Measurements from ENCODE around the gene KCNJ15. TPM values are rescaled to one million over a fixed set of nuclear protein-coding genes. Genes with fewer than 3 reads are reported as not detected.

Gene KCNJ15
- total RNA-seq, 1 experiment from 2014 or later = 0.13 TPM

DNA sequence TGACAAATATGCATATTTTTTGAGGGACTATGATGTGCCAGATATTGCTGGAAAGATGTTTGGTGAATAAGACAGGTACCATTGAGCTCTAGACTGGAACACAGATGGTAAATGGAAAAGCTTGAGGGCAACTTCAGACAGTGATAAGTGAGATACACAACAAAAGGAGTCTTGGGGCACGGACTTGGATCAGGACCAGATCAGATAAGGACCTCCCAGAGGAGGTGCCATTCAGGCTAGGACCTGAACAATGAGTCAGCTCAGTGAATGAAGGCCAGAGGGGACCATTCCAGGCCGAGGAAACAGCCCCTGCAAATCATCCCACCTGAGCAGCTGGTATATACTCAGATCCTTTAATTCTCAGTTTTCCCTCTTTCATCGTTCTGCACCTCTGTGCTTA, 1.8 kb upstream of the KCNJ15 start:
- no peak overlapping the region for H3K27ac ChIP-seq (ENCODE audit: low read length)
- ChIA-PET CTCF (no interaction called here), POLR2A (no interaction called here)
- no peaks in the 10 kb centered on the region for H3K4me1 ChIP-seq (ENCODE audit: control insufficient read depth, insufficient read depth, low read length)
- H3K4me3 ChIP-seq (ENCODE audit: low read depth in 2 of 2, low read length in 2 of 2) = no peak overlapping the region
- no peaks in the 10 kb centered on the region for H3K36me3 ChIP-seq (ENCODE audit: control insufficient read depth, insufficient read depth, low read length)
- ATAC-seq (no peak), DNase-seq (ENCODE audit: low read depth, low spot score) (no peak)
- H3K27me3 ChIP-seq (ENCODE audit: control insufficient read depth, insufficient read depth, low read length) = peaks cover 11% of the 10 kb centered on the region
- intact Hi-C loops (cut with micrococcal nuclease; ENCODE audit: unreplicated experiment) (no loop called here), in situ Hi-C loops (cut with HindIII; ENCODE audit: low pct_unique_long_range_greater_than_20kb, low sequenced_read_pairs) (no loop called here)
- TF ChIP-seq TCF7L2 (IDR thresholded peaks at IDR 0.05; ENCODE audit: low read depth, low read length) (no peak), SIN3A (IDR thresholded peaks at IDR 0.05; ENCODE audit: borderline replicate concordance, insufficient read depth, low read depth, low read length) (no peak), REST (IDR thresholded peaks at IDR 0.05; ENCODE audit: insufficient read depth in 1 of 2, low read depth in 2 of 2, low read length in 1 of 2) (no peak), POLR2AphosphoS5 (IDR thresholded peaks at IDR 0.05; ENCODE audit: low read depth, low read length) (no peak)
- TF ChIP-seq, protein P1, sequence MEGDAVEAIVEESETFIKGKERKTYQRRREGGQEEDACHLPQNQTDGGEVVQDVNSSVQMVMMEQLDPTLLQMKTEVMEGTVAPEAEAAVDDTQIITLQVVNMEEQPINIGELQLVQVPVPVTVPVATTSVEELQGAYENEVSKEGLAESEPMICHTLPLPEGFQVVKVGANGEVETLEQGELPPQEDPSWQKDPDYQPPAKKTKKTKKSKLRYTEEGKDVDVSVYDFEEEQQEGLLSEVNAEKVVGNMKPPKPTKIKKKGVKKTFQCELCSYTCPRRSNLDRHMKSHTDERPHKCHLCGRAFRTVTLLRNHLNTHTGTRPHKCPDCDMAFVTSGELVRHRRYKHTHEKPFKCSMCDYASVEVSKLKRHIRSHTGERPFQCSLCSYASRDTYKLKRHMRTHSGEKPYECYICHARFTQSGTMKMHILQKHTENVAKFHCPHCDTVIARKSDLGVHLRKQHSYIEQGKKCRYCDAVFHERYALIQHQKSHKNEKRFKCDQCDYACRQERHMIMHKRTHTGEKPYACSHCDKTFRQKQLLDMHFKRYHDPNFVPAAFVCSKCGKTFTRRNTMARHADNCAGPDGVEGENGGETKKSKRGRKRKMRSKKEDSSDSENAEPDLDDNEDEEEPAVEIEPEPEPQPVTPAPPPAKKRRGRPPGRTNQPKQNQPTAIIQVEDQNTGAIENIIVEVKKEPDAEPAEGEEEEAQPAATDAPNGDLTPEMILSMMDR (IDR thresholded peaks at IDR 0.05) = no peak
- no TSS peak for BruUV-seq (replicated peaks)
- no peaks in the 10 kb centered on the region for H3K9me3 ChIP-seq (ENCODE audit: control insufficient read depth, insufficient read depth, low read depth, low read length)

- ATAC-seq (no peak), DNase-seq (ENCODE audit: low read depth, low spot score) (no peak)
- intact Hi-C loops (cut with micrococcal nuclease; ENCODE audit: unreplicated experiment) (no loop called here), in situ Hi-C loops (cut with HindIII; ENCODE audit: low pct_unique_long_range_greater_than_20kb, low sequenced_read_pairs) (no loop called here)
- H3K4me1 ChIP-seq (ENCODE audit: control insufficient read depth, insufficient read depth, low read length) = no peaks in the 10 kb centered on the region
- CTCF ChIA-PET = no interaction called here
- POLR2A ChIA-PET = no interaction called here
- H3K36me3 ChIP-seq (ENCODE audit: control insufficient read depth, insufficient read depth, low read length) = no peaks in the 10 kb centered on the region
- TF ChIP-seq TCF7L2 (IDR thresholded peaks at IDR 0.05; ENCODE audit: low read depth, low read length) (no peak), REST (IDR thresholded peaks at IDR 0.05; ENCODE audit: insufficient read depth in 1 of 2, low read depth in 2 of 2, low read length in 1 of 2) (no peak), SIN3A (IDR thresholded peaks at IDR 0.05; ENCODE audit: borderline replicate concordance, insufficient read depth, low read depth, low read length) (no peak), POLR2AphosphoS5 (IDR thresholded peaks at IDR 0.05; ENCODE audit: low read depth, low read length) (no peak)
- TF ChIP-seq, protein P1 (IDR thresholded peaks at IDR 0.05) = no peak
- no TSS peak for BruUV-seq (replicated peaks)
- H3K4me3 ChIP-seq (ENCODE audit: low read depth in 2 of 2, low read length in 2 of 2) = no peak overlapping the region
- no peaks in the 10 kb centered on the region for H3K9me3 ChIP-seq (ENCODE audit: control insufficient read depth, insufficient read depth, low read depth, low read length)
- no peak overlapping the region for H3K27ac ChIP-seq (ENCODE audit: low read length)
- H3K27me3 ChIP-seq (ENCODE audit: control insufficient read depth, insufficient read depth, low read length) = peaks cover 11% of the 10 kb centered on the region
Measured at GRCh38 chr21:38255571-38256117, 1.1 kb upstream of the KCNJ15 start.
